Suprapubic skin (tissue), 4 donors: ENCODE measurements around the gene CTNND2.

Experiments used
- CTCF ChIP-seq, 2 donors: fragments of 200-600 bp in 1 of 2; fragments of 450-650 bp in 1 of 2; sonication (generic) in 1 of 2; IDR thresholded peaks; one replicate each; pipeline ENCODE4 v1.5.1; 2016 to 2019; ENCODE audit warnings: antibody characterized with exemption in 2 of 2, mild to moderate bottlenecking in 1 of 2, moderate library complexity in 1 of 2
- POLR2A ChIP-seq, 2 donors: fragments of 450-650 bp; IDR thresholded peaks; one replicate each; pipeline ENCODE4 v1.6.1; 2017; ENCODE audit warnings: antibody characterized with exemption in 2 of 2, mild to moderate bottlenecking in 2 of 2, moderate library complexity in 2 of 2
- POLR2AphosphoS5 ChIP-seq, 3 donors: sonication (generic); formaldehyde crosslinking; IDR thresholded peaks; one replicate each; pipeline ENCODE4 v1.6.1; 2017; ENCODE audit warnings: antibody characterized with exemption in 3 of 3

GRCh38 chr5:11281842-11282241, 622.4 kb downstream of the CTNND2 start:
- no peak for TF ChIP-seq CTCF (IDR thresholded peaks at IDR 0.05)
- no peak for TF ChIP-seq POLR2AphosphoS5 (IDR thresholded peaks at IDR 0.05)
- no peak for TF ChIP-seq POLR2A (IDR thresholded peaks at IDR 0.05)
